Stimulated activated CD8-positive, alpha-beta memory T cell treated with anti-CD3 and anti-CD28 coated beads, Interleukin-7, amount 100 ng/mL, for 4 hours (primary cell): ENCODE measurements around the gene AATF.

Experiments
- DNase-seq, 2 donors: peaks; one replicate each; pipeline ENCODE4 v3.0.0-alpha.2; 2020; ENCODE audit warnings: low read depth in 2 of 2

The AATF gene

GRCh38 chr17:36979565-36979941 is 30.8 kb downstream of the AATF start:
- no peak for DNase-seq

- no peak for DNase-seq
These were observed 31.6 kb downstream of the AATF start for GRCh38 chr17:36980280-36980761.

GRCh38 chr17:36983618-36984017 is 34.9 kb downstream of the AATF start:
- DNase-seq = no peak

- no peak for DNase-seq
These were observed 40.4 kb downstream of the AATF start for GRCh38 chr17:36989173-36989572.

- no peak for DNase-seq
These were observed 43.9 kb downstream of the AATF start for GRCh38 chr17:36992701-36993100.

- DNase-seq = no peak
These were observed 44.5 kb downstream of the AATF start for GRCh38 chr17:36993227-36993626.

GRCh38 chr17:36994438-36994837 is 45.7 kb downstream of the AATF start:
- no peak for DNase-seq

GRCh38 chr17:36999471-36999870 is 50.7 kb downstream of the AATF start:
- no peak for DNase-seq

- no peak for DNase-seq
These were observed 68.0 kb downstream of the AATF start for GRCh38 chr17:37016780-37017179.

- no peak for DNase-seq
These were observed 68.7 kb downstream of the AATF start for GRCh38 chr17:37017404-37017803.

- DNase-seq = no peak
These were observed 70.5 kb downstream of the AATF start for GRCh38 chr17:37019117-37019740.

GRCh38 chr17:37019741-37020129 is 71.0 kb downstream of the AATF start:
- DNase-seq = no peak

GRCh38 chr17:37024181-37024637 is 75.5 kb downstream of the AATF start:
- no peak for DNase-seq

GRCh38 chr17:37025238-37025637 is 76.5 kb downstream of the AATF start:
- no peak for DNase-seq

GRCh38 chr17:37025847-37026530 is 77.2 kb downstream of the AATF start:
- no peak for DNase-seq

GRCh38 chr17:37026531-37026869 is 77.7 kb downstream of the AATF start:
- DNase-seq = no peak

- DNase-seq = no peak
These were observed 79.3 kb downstream of the AATF start for GRCh38 chr17:37028040-37028439.

- DNase-seq = no peak
These were observed 82.8 kb downstream of the AATF start for GRCh38 chr17:37031493-37032083.

GRCh38 chr17:37037590-37038155 is 88.9 kb downstream of the AATF start:
- DNase-seq = no peak

GRCh38 chr17:37039269-37039668 is 90.5 kb downstream of the AATF start:
- DNase-seq = no peak

- DNase-seq = no peak
These were observed 93.2 kb downstream of the AATF start for GRCh38 chr17:37041932-37042331.

GRCh38 chr17:37043201-37043600 is 94.4 kb downstream of the AATF start:
- no peak for DNase-seq

GRCh38 chr17:37045351-37045922 is 96.7 kb downstream of the AATF start:
- no peak for DNase-seq
